AG04449 (cell line): ENCODE results near the gene ELL3.
"Not testable (repeated sequence)": the region's sequence is repeated elsewhere in the genome, so short reads cannot be mapped to it uniquely, and the experiment has no call there.

Experiments
- CTCF ChIA-PET: fragments of 350-600 bp; formaldehyde crosslinking; extraction: SDS; loops from one replicate; lab custom pipeline; 2021; ENCODE audit warnings: antibody characterized with exemption; lab: Yijun Ruan, JAX
- POLR2A ChIA-PET: fragments of 400-600, 350-600 bp; formaldehyde crosslinking; extraction: SDS; loops from one replicate; lab custom pipeline; 2020; ENCODE audit warnings: antibody characterized with exemption, inconsistent platforms; lab: Yijun Ruan, JAX
- DNase-seq: peaks from one replicate; pipeline ENCODE4 v3.0.0-alpha.2; 2010; ENCODE audit warnings: low read depth, low spot score
- H3K4me3 ChIP-seq: 2 replicates; pipeline ENCODE4 v1.5.1; 2011; ENCODE audit warnings: low read depth, mild to moderate bottlenecking, control low read depth, low read length
- TF ChIP-seq, protein P1 (sequence below): IDR thresholded peaks from one replicate; pipeline ENCODE4 v1.5.1; 2011; ENCODE audit warnings: mild to moderate bottlenecking, moderate library complexity, low read length, control low read depth, inconsistent platforms; ENCODE audit not compliant: insufficient read depth; ENCODE audit errors: missing control alignments

Gene ELL3, protein sequence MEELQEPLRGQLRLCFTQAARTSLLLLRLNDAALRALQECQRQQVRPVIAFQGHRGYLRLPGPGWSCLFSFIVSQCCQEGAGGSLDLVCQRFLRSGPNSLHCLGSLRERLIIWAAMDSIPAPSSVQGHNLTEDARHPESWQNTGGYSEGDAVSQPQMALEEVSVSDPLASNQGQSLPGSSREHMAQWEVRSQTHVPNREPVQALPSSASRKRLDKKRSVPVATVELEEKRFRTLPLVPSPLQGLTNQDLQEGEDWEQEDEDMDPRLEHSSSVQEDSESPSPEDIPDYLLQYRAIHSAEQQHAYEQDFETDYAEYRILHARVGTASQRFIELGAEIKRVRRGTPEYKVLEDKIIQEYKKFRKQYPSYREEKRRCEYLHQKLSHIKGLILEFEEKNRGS

GRCh38 chr15:43776718-43777266 lies at the start of gene ELL3:
ELL3 (minus strand) TSS chr15:43776966; CDS start chr15:43776901, 65 bp downstream.
- TF ChIP-seq, protein P1, sequence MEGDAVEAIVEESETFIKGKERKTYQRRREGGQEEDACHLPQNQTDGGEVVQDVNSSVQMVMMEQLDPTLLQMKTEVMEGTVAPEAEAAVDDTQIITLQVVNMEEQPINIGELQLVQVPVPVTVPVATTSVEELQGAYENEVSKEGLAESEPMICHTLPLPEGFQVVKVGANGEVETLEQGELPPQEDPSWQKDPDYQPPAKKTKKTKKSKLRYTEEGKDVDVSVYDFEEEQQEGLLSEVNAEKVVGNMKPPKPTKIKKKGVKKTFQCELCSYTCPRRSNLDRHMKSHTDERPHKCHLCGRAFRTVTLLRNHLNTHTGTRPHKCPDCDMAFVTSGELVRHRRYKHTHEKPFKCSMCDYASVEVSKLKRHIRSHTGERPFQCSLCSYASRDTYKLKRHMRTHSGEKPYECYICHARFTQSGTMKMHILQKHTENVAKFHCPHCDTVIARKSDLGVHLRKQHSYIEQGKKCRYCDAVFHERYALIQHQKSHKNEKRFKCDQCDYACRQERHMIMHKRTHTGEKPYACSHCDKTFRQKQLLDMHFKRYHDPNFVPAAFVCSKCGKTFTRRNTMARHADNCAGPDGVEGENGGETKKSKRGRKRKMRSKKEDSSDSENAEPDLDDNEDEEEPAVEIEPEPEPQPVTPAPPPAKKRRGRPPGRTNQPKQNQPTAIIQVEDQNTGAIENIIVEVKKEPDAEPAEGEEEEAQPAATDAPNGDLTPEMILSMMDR, result no peak
- ChIA-PET POLR2A (interaction anchor here (0.5 to 1.5 kb wide), 7 partner anchors 12 to 733 kb away, joined by 3 to 8 read pairs (median 3); partner anchors contain the start of genes HYPK and SERINC4), CTCF (interaction anchor here (0.9 to 4.4 kb wide), 9 partner anchors 8 to 491 kb away, joined by 3 to 34 read pairs (median 7); partner anchors contain the start of gene SERF2)
- peak within 1 kb of the TSS; percentile 73 for H3K4me3 ChIP-seq
- DNase-seq, result no peak

DNA sequence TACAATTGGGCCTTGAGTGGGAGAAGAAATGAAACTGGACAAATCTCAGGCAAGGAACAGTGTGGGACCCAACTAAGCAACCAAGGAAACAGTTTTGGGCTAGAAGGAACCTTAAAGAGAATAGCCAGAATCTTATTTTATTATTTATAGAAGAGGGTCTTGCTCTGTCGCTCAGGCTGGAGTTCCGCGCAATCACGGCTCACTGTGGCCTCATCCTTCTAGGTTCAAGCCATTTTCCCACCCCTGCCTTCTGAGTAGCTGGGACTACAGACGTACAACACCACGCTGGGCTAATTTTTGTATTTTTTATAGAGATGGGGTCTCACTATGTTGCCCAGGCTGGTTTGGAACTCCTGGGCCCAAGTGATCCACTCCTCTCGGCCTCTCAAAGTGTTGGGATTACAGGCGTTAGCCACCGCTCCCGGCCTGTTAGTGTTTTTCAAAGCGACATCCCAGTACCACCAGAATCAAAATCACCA lies 49.3 kb upstream of the ELL3 start:
- TF ChIP-seq, protein P1, result no peak
- CTCF ChIA-PET, result no interaction called here
- no peak overlapping the region for H3K4me3 ChIP-seq
- no peak for DNase-seq
- POLR2A ChIA-PET, result no interaction called here

DNA sequence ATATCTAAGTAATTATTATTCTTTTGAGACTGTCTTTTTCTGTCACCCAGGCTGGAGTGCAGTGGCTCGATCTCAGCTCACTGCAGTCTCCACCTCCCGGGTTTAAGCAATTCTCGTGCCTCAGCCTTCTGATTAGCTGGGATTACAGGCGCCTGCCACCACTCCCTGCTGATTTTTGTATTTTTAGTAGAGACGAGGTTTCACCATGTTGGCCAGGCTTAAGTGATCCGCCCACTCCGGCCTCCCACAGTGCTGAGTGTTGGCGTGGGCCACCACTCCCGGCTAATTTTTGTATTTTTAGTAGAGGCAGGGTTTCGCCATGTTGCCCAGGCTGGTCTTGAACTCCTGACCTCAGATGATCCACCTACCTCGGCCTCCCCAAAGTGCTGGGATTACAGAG lies 48.5 kb upstream of the ELL3 start:
- POLR2A ChIA-PET, result interaction anchor here (1.1 kb wide), 1 partner anchor 25 kb away, joined by 8 read pairs; the partner anchor contains the start of genes HYPK and SERINC4
- DNase-seq, CTCF ChIA-PET, H3K4me3 ChIP-seq: not testable (repeated sequence)

DNA sequence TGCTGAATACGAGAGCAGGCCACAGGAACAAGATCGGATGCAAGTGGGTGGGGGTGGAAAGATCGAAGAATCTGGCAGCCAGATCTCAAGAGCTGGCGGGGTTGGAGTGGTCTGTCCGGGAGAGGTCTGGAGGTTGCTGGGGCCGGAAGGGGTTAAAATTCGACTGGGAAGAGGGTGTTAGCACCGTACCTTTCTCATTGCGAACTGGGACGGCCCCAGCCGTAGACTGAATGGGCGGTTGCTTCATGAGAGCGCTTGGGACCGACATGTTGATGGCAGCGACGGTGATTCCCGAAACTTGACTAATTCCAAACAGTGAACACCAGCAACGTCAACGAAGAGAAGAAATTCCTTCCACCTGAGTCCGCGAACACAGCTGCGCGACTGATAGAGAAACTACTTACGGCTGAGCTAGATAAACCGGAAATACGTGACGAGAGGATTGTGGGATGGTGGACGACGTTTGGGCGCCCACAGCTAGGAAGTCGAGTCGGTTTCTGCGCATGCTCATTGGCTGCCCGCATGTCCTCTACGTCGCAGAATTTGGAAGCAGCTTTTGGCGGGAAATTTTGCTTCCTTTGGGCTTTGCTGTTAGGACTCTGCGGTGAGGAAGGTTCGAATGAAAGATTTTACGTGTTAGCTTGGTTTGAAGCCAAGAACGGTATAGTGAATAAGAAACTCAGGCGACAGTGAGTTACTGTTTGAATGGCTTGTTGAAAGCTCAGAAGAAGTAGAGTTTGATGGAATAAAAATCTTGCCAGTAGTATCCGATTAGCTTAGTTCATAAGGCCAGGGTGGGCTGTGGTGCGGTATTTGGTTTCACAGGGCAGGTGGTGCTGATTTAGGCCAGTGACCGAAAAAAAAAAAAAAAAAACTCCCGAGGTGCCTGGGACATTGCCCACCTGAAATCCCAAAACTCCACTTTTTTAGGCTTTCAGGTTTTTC lies 47.8 kb upstream of the ELL3 start, which contains the start of gene MFAP1:
Gene MFAP1, minus strand, starts transcription at position 389 of the 945 bp plus-strand sequence. Its CDS starts 121 bp downstream, at position 268.
- peak within 1 kb of the TSS; percentile 87 for H3K4me3 ChIP-seq
- POLR2A ChIA-PET, result interaction anchor here (0.7 to 1.3 kb wide), 5 partner anchors 21 to 713 kb away, joined by 3 to 8 read pairs (median 3); partner anchors contain the start of genes EIF3J, HYPK and SERINC4
- CTCF ChIA-PET, result interaction anchor here (0.9 kb wide), 1 partner anchor 713 kb away, joined by 3 read pairs; no protein-coding TSS in a partner anchor
- DNase-seq, result peak; percentile 82
- TF ChIP-seq, protein P1, result no peak

DNA sequence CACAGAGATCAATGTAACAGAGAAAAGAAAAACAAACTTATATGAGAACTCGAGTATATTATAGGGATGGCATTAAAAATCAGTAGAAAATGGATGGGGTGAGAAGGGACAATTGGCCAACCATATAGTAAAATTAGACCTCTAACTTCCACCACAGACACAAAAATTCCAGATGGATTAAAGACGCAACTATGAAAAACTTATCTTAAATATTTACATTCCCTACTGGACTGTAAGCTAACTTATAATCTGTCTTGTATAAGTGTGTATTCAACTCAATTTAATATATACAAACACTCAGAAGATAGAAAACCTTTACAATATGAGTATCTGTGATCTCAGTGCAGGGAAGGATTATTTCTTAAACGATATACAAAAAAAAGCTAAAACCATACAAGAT lies 44.7 kb upstream of the ELL3 start:
- no peak for DNase-seq
- TF ChIP-seq, protein P1, result no peak
- ChIA-PET CTCF (interaction anchor here (0.9 to 1.1 kb wide), 2 partner anchors 12 to 13 kb away, joined by 3 to 4 read pairs; no protein-coding TSS in a partner anchor), POLR2A (no interaction called here)
- no peak overlapping the region for H3K4me3 ChIP-seq

- POLR2A ChIA-PET, CTCF ChIA-PET, DNase-seq, H3K4me3 ChIP-seq: not testable (repeated sequence)
These were observed 38.3 kb upstream of the ELL3 start for GRCh38 chr15:43815064-43815463.
